Aorta (tissue), 5 donors: ENCODE results near the gene CYFIP1. TPM values are rescaled to one million over a fixed set of nuclear protein-coding genes. Genes with fewer than 3 reads are reported as not detected.

ENCODE experiments used
- ATAC-seq: fragments of 200-7000 bp; cut with Tn5 transposase; one replicate; pipeline ENCODE4 v1.9.1; 2022; ENCODE audit warnings: moderate library complexity; ENCODE audit not compliant: low FRiP score
- DNase-seq, 2 donors: peaks; one replicate each; pipeline ENCODE4 v3.0.0-alpha.2; 2020
- H3K27ac ChIP-seq, 2 donors: one replicate each; pipeline ENCODE4 v1.5.1; 2013; ENCODE audit warnings: low read length in 2 of 2, mild to moderate bottlenecking in 2 of 2, moderate library complexity in 2 of 2, control low read depth in 1 of 2, inconsistent platforms in 1 of 2, low read depth in 1 of 2
- H3K27me3 ChIP-seq, 2 donors: one replicate each; pipeline ENCODE4 v1.6.1; 2013; ENCODE audit warnings: control low read depth in 1 of 2, low read length in 1 of 2, mild to moderate bottlenecking in 1 of 2, moderate library complexity in 1 of 2; ENCODE audit not compliant: insufficient read depth in 2 of 2, control insufficient read depth in 1 of 2
- H3K36me3 ChIP-seq, 2 donors: one replicate each; pipeline ENCODE4 v1.6.1; 2013; ENCODE audit warnings: control low read depth in 1 of 2, low read length in 1 of 2, mild to moderate bottlenecking in 1 of 2; ENCODE audit not compliant: insufficient read depth in 2 of 2, control insufficient read depth in 1 of 2
- H3K4me1 ChIP-seq, 2 donors: one replicate each; pipeline ENCODE4 v1.6.1; 2013; ENCODE audit warnings: low read length in 2 of 2, control low read depth in 1 of 2, mild to moderate bottlenecking in 1 of 2, moderate library complexity in 1 of 2; ENCODE audit not compliant: insufficient read depth in 2 of 2, control insufficient read depth in 1 of 2
- H3K4me3 ChIP-seq, 2 donors: one replicate each; pipeline ENCODE4 v1.5.1; 2013; ENCODE audit warnings: low read length in 2 of 2, control low read depth in 1 of 2, mild to moderate bottlenecking in 1 of 2
- H3K9me3 ChIP-seq: one replicate; pipeline ENCODE4 v1.6.1; 2013; ENCODE audit warnings: mild to moderate bottlenecking, low read length; ENCODE audit not compliant: control insufficient read depth
- WGBS, 2 donors: extraction: QIAGEN DNeasy Blood & Tissue Kit; methylation state at CpG; one replicate each; pipeline ENCODE4 v1.1.7; 2013; 5-methylcytosine and 5-hydroxymethylcytosine counted together
- intact Hi-C, 2 donors: fragments of 100-400 bp; cut with DNase I; formaldehyde crosslinking; loops; one replicate each; pipeline versions ENCODE4 v1.14.2 to v1.15.0; 2022
- polyA plus RNA-seq, 2 donors: library from polyadenylated mRNA; stranded (reverse); fragments of 200-250 nt; gene quantifications; one replicate each; pipeline ENCODE4 v1.2.3, GENCODE V29; 2013
- total RNA-seq, 2 donors: library from RNA; stranded (reverse); fragmentation: NEBNext Ultra II Directional; extraction: Animal tissue kit (Norgen Biotek cat#: 25700); gene quantifications; one replicate each; pipeline ENCODE4 v1.2.1, GENCODE V29; 2021
- donor health status: healthy with polysubstance abuse.
- donor health status: Bipolar disorder and iron deficiency.
- donor health status: DM: no; HTN: no; CAD: no.
- donor health status: DM: no; HTN: no; CAD: no.
- donor health status: DM: yes; HTN: yes; CAD: no.

CYFIP1 gene
- total and polyA plus RNA-seq, 4 donors, result 46.5 to 172 (median 104) TPM

DNA sequence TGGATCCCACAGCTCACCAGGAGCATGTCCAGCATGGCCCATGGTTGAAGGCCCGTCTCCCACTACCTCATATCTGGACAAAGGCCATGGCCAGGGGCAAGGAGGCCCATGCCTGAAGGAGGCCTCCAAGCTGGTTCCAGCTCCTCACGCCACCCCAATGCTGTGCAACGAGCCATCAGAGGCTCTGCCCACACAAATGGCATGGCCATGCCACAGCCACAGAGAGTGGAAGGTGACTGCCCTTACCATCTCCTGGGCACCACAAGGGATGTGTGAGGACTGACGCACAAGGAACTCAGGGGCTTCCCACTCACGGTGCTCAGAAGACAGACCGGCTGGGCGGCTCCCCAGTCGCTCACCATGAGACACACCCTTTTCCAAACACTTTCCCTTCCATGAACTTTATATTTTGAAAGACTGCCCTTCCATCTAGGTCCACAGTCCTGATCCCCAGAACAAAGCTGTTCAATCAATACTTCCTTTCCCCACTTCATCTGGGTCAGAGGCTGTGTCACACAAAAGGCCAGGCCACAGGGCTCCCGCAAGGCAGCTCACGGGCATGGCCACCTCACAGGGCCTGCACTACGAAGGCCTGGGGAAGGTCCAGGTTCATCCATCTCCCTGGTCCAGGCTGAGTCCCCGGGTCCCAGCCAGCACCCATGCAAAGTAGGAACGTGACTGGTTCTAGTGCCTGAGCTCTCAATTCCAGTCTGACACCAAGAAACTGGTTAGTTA is 66.4 kb downstream of the CYFIP1 start:
- WGBS, 2 donors, result 91 to 92% methylated on average over 13 of the region's 13 CpGs
- Histone ChIP-seq H3K9me3 (no peaks in the 10 kb centered on the region), H3K27ac (no peak overlapping the region), H3K4me3 (no peak overlapping the region), H3K36me3 (peaks cover 6 to 30% of the 10 kb centered on the region in 2 donors), H3K4me1 (no peaks in the 10 kb centered on the region), H3K27me3 (no peaks in the 10 kb centered on the region)
- intact Hi-C loops, result no loop called here
- DNase-seq (peak in 1 of 2 donors; percentile 30), ATAC-seq (no peak)

DNA sequence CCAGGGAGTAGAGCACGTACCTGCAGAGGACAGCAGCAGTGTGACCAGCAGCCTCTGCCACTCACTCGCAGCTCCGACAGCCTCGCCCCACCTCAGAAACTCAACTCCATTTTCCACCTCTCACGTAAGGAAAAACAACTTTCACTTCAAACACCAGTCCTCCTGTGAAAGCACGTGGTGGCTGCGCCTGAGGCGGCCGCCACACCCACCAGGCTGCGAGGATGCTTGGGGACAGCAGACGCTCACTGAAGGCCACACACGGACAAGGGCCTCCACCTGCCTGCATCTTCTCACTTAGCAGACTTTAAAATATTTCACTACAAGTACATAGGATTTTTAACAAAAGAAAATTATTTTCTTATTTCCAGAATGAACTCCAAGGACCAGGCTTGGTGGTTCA is 67.9 kb downstream of the CYFIP1 start:
- no peak for ATAC-seq
- intact Hi-C loops, result no loop called here

DNA sequence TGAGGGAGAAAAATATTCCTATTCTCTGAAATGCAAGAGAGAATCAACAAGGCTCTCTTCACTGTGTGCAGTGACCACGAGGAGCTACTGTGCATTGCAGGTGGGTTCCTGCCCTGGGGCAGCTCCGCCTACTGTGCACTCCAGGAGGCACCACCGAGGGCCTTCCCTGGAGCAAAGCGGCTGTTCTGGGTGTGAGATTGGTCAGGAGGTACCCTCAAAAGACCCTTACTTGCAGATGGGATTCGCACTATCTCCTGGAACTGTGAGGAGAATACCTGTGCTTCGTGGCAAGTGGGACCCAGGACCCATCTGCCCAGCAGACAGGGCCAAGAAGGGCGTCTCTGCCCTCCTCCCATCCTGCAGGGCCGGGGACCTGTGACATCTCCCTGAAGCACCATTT is 68.9 kb downstream of the CYFIP1 start:
- peaks cover 6 to 28% of the 10 kb centered on the region in 2 donors for H3K36me3 ChIP-seq
- H3K4me3 ChIP-seq, result no peak overlapping the region
- intact Hi-C loops, result no loop called here
- no peaks in the 10 kb centered on the region for H3K4me1 ChIP-seq
- no peak for DNase-seq
- no peaks in the 10 kb centered on the region for H3K9me3 ChIP-seq
- no peak overlapping the region for H3K27ac ChIP-seq
- no peaks in the 10 kb centered on the region for H3K27me3 ChIP-seq
- 88% methylated on average over 8 of the region's 8 CpGs for WGBS, 2 donors
- ATAC-seq, result no peak

More for the DNA sequence above, 67.9 kb downstream of the CYFIP1 start:
- Histone ChIP-seq H3K9me3 (no peaks in the 10 kb centered on the region), H3K4me1 (no peaks in the 10 kb centered on the region), H3K4me3 (no peak overlapping the region), H3K27me3 (no peaks in the 10 kb centered on the region), H3K36me3 (peaks cover 6 to 31% of the 10 kb centered on the region in 2 donors), H3K27ac (no peak overlapping the region)
- DNase-seq, result peak in 1 of 2 donors; percentile 20
- WGBS, 2 donors, result 94 to 96% methylated on average over 12 of the region's 12 CpGs

DNA sequence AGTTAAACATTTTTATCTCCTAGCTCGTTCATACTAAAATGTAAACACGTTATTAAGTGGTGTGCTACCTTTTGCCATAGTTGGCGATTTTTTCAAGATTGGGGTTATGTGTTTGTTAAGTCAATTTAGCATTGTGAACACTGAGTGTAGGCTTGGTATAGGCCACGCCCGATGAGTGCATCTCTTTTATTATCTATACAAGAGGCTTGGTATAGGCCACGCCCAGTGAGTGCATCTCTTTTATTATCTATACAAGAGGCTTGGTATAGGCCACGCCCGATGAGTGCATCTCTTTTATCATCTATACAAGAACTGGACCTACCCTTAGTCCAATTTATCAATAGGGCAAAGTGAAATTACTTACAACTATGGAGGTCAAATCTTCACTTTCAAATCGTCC is 71.3 kb downstream of the CYFIP1 start:
- no peaks in the 10 kb centered on the region for H3K4me1 ChIP-seq
- no peak overlapping the region for H3K4me3 ChIP-seq
- no peak for DNase-seq
- intact Hi-C loops, result no loop called here
- H3K9me3 ChIP-seq, result no peaks in the 10 kb centered on the region
- no peaks in the 10 kb centered on the region for H3K27me3 ChIP-seq
- H3K27ac ChIP-seq, result no peak overlapping the region
- WGBS, 2 donors, result 92% methylated on average over 9 of the region's 9 CpGs
- ATAC-seq, result no peak
- H3K36me3 ChIP-seq, result peaks cover 6 to 20% of the 10 kb centered on the region in 2 donors

DNA sequence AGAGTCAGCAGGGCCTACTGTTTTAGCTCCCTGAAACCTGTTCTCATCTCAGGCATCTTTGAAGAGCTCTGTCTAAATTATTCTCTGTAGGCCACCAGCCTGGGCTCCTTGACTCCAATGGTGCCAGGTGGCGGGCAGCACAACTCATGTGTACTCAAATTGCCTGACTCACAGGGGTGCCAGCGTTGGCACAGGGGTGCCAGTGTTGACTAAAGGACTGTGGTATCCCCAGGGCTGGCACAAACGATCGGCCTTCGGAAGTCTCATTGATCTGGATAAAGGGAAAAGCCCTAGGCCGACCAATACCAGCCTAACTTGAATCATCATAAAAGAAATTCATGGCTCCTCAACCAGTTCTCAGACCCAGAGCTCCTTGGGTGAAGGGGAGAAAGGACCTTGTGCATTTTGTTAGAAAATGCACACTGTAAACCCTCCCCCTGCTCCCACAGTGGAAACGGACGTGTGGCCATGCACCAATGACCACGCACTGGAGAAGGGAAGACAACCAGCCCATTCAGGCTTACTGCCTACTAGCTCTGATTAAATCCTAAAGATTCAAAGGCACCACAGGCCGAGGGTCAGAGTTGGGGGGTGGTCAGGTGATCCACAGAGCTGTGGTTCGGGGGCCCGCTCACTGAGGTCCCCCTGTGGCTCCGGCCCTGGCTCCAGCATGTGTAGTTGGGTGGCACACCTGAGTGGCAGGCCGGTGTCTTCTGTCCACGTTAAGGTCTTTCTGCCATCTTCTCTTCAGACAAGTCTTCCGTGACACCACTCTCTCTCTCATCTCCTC is 72.8 kb downstream of the CYFIP1 start:
- H3K27ac ChIP-seq, result no peak overlapping the region
- no peaks in the 10 kb centered on the region for H3K27me3 ChIP-seq
- 85 to 87% methylated on average over 16 of the region's 16 CpGs for WGBS, 2 donors
- H3K9me3 ChIP-seq, result no peaks in the 10 kb centered on the region
- intact Hi-C loops, result no loop called here
- ATAC-seq (no peak), DNase-seq (peak in 1 of 2 donors; percentile 63)
- no peak overlapping the region for H3K4me3 ChIP-seq
- H3K36me3 ChIP-seq, result peaks cover 6 to 17% of the 10 kb centered on the region in 2 donors
- H3K4me1 ChIP-seq, result no peaks in the 10 kb centered on the region

DNA sequence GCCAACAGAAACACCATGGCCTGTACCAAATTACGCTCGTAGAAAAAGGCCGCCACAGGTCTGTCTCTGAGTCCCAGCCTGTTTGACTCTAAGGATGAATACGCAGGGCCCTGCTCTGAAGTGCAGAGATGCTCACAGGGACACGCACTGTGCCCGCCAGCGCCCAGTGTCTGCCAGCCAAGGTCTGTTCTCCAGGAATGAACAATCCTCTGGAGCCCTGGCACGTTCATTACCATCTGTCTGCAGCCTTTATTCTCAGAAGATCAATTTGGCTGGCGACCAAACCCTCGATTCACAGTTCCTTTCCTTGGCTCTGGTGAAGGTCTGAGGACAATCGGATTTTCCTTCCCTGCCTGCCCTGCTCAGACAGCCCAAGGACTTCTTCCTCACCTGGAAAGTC is 75.4 kb downstream of the CYFIP1 start:
- H3K27me3 ChIP-seq, result no peaks in the 10 kb centered on the region

DNA sequence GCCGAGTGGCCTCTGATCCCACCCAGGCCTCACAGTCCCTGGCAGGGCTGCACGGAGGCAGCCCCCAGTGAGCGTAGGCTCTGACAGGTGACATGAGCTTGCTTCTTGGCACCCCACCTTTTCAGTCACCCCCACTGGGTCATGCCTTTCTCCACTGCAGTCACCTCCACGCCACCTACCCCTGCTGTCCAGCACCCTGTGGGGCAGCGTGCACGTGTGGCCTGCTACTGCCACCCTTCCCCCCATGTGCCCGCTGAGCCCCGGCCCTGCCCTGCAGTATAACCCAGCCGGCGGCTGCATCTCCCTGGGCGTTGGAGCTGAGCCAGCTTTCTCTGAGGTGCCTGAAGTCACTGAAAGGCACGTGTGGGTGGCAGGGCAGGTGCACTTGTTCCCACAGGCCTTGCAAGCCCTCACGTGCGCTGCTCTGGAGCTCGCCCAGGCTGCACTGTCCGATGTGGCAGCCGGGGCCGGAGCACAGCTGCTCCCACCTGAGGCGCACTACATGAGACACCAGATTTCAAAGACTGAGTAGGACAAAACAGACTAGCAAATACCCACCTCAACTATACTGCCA is 76.1 kb downstream of the CYFIP1 start:
- Histone ChIP-seq H3K27me3 (no peaks in the 10 kb centered on the region), H3K27ac (no peak overlapping the region), H3K4me1 (no peaks in the 10 kb centered on the region), H3K4me3 (no peak overlapping the region), H3K9me3 (no peaks in the 10 kb centered on the region), H3K36me3 (peaks cover 0 to 6% of the 10 kb centered on the region in 2 donors)
- intact Hi-C loops, result no loop called here
- WGBS, 2 donors, result 79 to 80% methylated on average over 19 of the region's 19 CpGs
- ATAC-seq (peak; percentile 26), DNase-seq (peak in 1 of 2 donors; percentile 72)

More for the DNA sequence above, 75.4 kb downstream of the CYFIP1 start:
- H3K9me3 ChIP-seq, result no peaks in the 10 kb centered on the region
- H3K4me1 ChIP-seq, result no peaks in the 10 kb centered on the region
- H3K36me3 ChIP-seq, result peaks cover under 1 to 8% of the 10 kb centered on the region in 2 donors
- H3K4me3 ChIP-seq, result no peak overlapping the region
- ATAC-seq, result no peak
- H3K27ac ChIP-seq, result no peak overlapping the region
- 69 to 73% methylated on average over 11 of the region's 11 CpGs for WGBS, 2 donors
- DNase-seq, result peak in 1 of 2 donors; percentile 64
- intact Hi-C loops, result no loop called here

DNA sequence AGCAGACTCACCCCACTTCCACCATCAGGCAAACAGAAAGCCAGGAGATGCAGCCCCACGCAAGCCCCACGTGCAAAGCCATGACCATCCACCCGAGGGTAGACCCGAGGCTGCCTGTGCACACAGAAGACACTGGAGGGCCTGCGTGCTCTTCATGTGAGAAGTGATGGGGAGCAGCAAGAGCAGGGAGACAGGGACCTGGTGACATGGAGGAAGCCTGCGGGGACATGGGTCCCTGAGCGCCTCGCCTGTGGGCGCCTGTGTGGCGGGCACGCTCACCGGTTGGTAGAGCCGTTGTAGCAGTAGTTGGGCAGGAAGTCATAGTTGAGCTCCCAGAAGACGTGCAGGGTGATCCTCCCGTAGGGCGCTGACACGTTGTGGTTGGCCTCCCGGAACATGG is 76.7 kb downstream of the CYFIP1 start:
- H3K4me1 ChIP-seq, result no peaks in the 10 kb centered on the region
- ATAC-seq, result peak; percentile 5
- peaks cover 0 to 6% of the 10 kb centered on the region in 2 donors for H3K36me3 ChIP-seq
- intact Hi-C loops, result no loop called here
- H3K27ac ChIP-seq, result no peak overlapping the region
- DNase-seq, result peak in 1 of 2 donors; percentile 59
- no peaks in the 10 kb centered on the region for H3K27me3 ChIP-seq
- H3K4me3 ChIP-seq, result no peak overlapping the region
- 87 to 91% methylated on average over 17 to 18 of the region's 18 CpGs for WGBS, 2 donors
- H3K9me3 ChIP-seq, result no peaks in the 10 kb centered on the region
